BJ (cell line): ENCODE results near the gene PQBP1. TPM values are rescaled to one million over a fixed set of nuclear protein-coding genes. Genes with fewer than 3 reads are reported as not detected.
A peak's percentile ranks its signal among the peaks of the same experiment; 100 is the strongest.

Experiments used
- CTCF ChIA-PET: fragments of 350-600 bp; formaldehyde crosslinking; extraction: SDS; loops from one replicate; lab custom pipeline; 2021; ENCODE audit warnings: antibody characterized with exemption, inconsistent platforms; lab: Yijun Ruan, JAX
- POLR2A ChIA-PET: fragments of 300-600 bp; sonication (Branson Sonifier 250); formaldehyde crosslinking; extraction: SDS; loops from one replicate; lab custom pipeline; 2021; ENCODE audit warnings: antibody characterized with exemption; lab: Charles Lee
- DNase-seq: peaks from one replicate; pipeline ENCODE4 v3.0.0-alpha.2; 2011; ENCODE audit warnings: low read depth
- H3K27me3 ChIP-seq: 2 replicates; pipeline ENCODE4 v1.6.0; 2011; ENCODE audit warnings: low read length; ENCODE audit not compliant: control insufficient read depth, insufficient read depth
- H3K36me3 ChIP-seq: 2 replicates; pipeline ENCODE4 v1.5.1; 2011; ENCODE audit warnings: low read length; ENCODE audit not compliant: control insufficient read depth, insufficient read depth
- H3K4me3 ChIP-seq: 2 replicates; pipeline ENCODE4 v1.5.1; 2011; ENCODE audit warnings: low read depth, mild to moderate bottlenecking, control low read depth, low read length
- CTCF ChIP-seq: IDR thresholded peaks from 2 replicates; pipeline ENCODE4 v1.5.1; 2011; ENCODE audit warnings: low read depth, mild to moderate bottlenecking, control low read depth, inconsistent platforms, low read length, moderate library complexity; ENCODE audit not compliant: insufficient read depth
- polyA plus RNA-seq: library from polyadenylated mRNA; depleted of rRNA; stranded (reverse); fragments of >200 nt; gene quantifications from 2 replicates; pipeline ENCODE4 v1.2.3, GENCODE V29; 2011

Gene PQBP1
- polyA plus RNA-seq, 1 experiment = 89.6 TPM

DNA sequence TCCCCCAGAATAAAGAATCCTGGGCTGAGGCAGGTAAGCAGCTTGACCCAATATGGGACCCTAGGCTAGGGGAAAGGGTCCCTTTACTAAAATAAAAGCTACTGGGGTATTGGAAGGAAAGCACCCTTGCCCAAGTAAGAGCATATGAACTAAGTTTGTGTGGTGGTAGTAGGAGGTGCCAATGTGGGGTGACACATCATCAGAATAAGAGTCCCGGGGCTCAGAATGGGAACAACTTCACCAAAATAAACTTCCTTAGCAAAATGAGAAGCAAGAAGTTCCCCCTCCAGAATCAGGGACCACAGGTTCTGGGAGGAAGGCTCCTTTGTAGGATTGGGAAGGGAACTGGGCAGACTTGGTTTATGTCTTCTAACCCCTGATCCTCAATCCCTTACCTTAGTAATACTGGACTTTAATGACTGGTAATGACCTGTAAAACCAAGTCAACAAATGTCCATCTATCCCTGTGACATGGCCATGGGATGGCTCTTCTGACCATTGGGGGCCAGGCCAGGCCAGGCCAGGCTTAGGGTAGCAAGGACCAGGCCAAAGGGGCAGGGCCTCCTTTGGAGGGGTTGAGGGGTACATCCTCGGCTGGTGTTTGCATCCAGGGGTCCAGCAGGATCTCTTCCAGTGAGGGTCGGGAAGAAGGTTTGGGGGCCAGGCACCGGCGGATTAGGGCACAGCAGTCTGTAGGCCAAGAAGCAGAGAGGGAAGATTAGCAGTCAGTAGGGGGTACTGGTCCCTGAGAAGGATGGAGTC, 16.1 kb downstream of the PQBP1 start:
- CTCF ChIA-PET = interaction anchor here (0.8 kb wide), 1 partner anchor 152 kb away, joined by 3 read pairs; no protein-coding TSS in a partner anchor
- no peak for TF ChIP-seq CTCF
- Histone ChIP-seq H3K27me3 (no peaks in the 10 kb centered on the region), H3K4me3 (no peak overlapping the region), H3K36me3 (peaks cover 1% of the 10 kb centered on the region)
- DNase-seq = no peak
- POLR2A ChIA-PET = no interaction called here

DNA sequence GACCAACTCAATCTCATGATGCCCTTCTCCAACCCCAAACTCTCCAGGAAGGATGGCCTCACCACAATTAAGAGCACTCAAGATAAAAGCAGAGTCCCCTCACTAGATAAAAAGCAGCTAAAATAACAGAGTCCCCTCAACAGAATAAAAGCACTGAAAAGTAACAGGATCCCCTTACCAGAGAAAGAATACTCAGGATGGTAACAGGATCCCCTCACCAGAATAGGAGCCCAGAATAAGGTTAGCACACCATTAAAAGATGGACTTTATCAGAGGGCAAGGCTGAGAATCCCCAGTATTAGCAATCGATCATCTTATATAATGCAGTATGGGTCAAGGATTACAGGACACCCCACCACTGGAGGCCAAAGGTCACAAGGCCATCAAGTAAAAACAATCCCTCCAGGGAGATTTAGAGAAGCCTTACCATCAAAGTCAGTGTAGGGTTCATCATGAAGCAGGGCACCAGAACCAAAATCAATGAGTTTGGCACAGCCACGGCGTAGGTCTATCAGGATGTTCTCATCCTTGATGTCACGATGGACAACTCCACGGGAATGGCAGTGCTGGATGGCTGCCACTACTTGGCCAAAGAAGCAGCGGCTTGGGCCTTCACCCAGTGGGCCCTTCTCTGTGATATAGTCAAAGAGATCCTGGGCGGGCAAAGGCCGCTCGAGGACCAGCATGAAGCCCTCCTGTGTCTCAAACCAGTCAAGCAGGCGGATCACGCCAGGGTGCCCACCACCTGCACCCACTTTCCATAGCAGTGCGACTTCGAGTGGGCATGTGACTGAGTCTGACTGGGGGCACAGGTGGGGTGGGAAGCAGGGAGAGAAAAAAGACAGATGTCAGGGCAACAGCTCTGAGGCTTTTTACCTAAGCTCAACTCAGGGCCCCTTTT, 17.1 kb downstream of the PQBP1 start:
- CTCF ChIA-PET = no interaction called here
- Histone ChIP-seq H3K27me3 (no peaks in the 10 kb centered on the region), H3K4me3 (no peak overlapping the region), H3K36me3 (no peaks in the 10 kb centered on the region)
- DNase-seq = no peak
- POLR2A ChIA-PET = no interaction called here
- no peak for TF ChIP-seq CTCF

GRCh38 chrX:48917139-48918001, 19.6 kb downstream of the PQBP1 start:
- ChIA-PET CTCF (interaction anchor here (1.4 kb wide), 1 partner anchor 11 kb away, joined by 7 read pairs; no protein-coding TSS in a partner anchor), POLR2A (no interaction called here)
- H3K4me3 ChIP-seq = no peak overlapping the region
- peak; percentile 56 for DNase-seq
- H3K27me3 ChIP-seq = no peaks in the 10 kb centered on the region
- TF ChIP-seq CTCF = peak; percentile 94
- H3K36me3 ChIP-seq = peaks cover 4% of the 10 kb centered on the region; the same call in 1 of the 2 replicates

- H3K36me3 ChIP-seq = peaks cover 7% of the 10 kb centered on the region
- peak overlapping the region; percentile 72 for H3K4me3 ChIP-seq
- CTCF ChIA-PET = no interaction called here
- DNase-seq = no peak
- POLR2A ChIA-PET = no interaction called here
- no peak for TF ChIP-seq CTCF
- H3K27me3 ChIP-seq = no peaks in the 10 kb centered on the region
Measured at GRCh38 chrX:48918301-48918642, 20.5 kb downstream of the PQBP1 start.
